Neuronal stem cell (in vitro differentiated cells): ENCODE data around the gene C11orf21.

ENCODE experiments used
- DNase-seq: peaks from one replicate; pipeline ENCODE4 v3.0.0-alpha.2; 2013; ENCODE audit warnings: low spot score
- H2AFZ ChIP-seq: one replicate; pipeline ENCODE4 v1.6.1; 2013; ENCODE audit warnings: mild to moderate bottlenecking, low read length, inconsistent platforms
- H2AK5ac ChIP-seq: 2 replicates; pipeline ENCODE4 v1.6.1; 2013; ENCODE audit warnings: low read depth, mild to moderate bottlenecking, inconsistent platforms, low read length, moderate library complexity, mixed read lengths
- H2BK120ac ChIP-seq: 2 replicates; pipeline ENCODE4 v1.6.1; 2013; ENCODE audit warnings: low read depth, mild to moderate bottlenecking, inconsistent platforms, low read length, moderate library complexity, mixed read lengths
- H2BK12ac ChIP-seq: one replicate; pipeline ENCODE4 v1.6.1; 2013; ENCODE audit warnings: low read length, inconsistent platforms
- H2BK15ac ChIP-seq: 2 replicates; pipeline ENCODE4 v1.6.1; 2013; ENCODE audit warnings: mild to moderate bottlenecking, low read length, inconsistent platforms, mixed read lengths
- H2BK5ac ChIP-seq: one replicate; pipeline ENCODE4 v1.6.1; 2013; ENCODE audit warnings: inconsistent platforms, mild to moderate bottlenecking, low read length, moderate library complexity
- H3K14ac ChIP-seq: one replicate; pipeline ENCODE4 v1.6.1; 2013; ENCODE audit warnings: low read length, inconsistent platforms
- H3K18ac ChIP-seq: 2 replicates; pipeline ENCODE4 v1.6.1; 2013; ENCODE audit warnings: low read length, inconsistent platforms
- H3K23ac ChIP-seq: 2 replicates; pipeline ENCODE4 v1.6.1; 2013; ENCODE audit warnings: low read depth, mild to moderate bottlenecking, mixed read lengths, low read length, inconsistent platforms; ENCODE audit not compliant: poor library complexity
- H3K27ac ChIP-seq: replicated peaks from 3 replicates; pipeline ENCODE4 v1.5.1; 2013; ENCODE audit warnings: low read length, inconsistent platforms
- H3K27me3 ChIP-seq, 3 experiments: 2 replicates each; pipeline ENCODE4 v1.6.1; 2013; ENCODE audit warnings: low read length in 3 of 3, mild to moderate bottlenecking in 2 of 3, inconsistent platforms in 1 of 3, low read depth in 1 of 3, mixed read lengths in 1 of 3, moderate library complexity in 1 of 3; ENCODE audit not compliant: control insufficient read depth in 3 of 3, insufficient read depth in 3 of 3
- H3K36me3 ChIP-seq, 2 donors: replicated peaks in 1 of 2; 2 replicates each; pipeline ENCODE4 v1.6.1; 2013; ENCODE audit warnings: low read length in 2 of 2; ENCODE audit not compliant: control insufficient read depth in 2 of 2, insufficient read depth in 2 of 2
- H3K4ac ChIP-seq: 2 replicates; pipeline ENCODE4 v1.6.1; 2013; ENCODE audit warnings: inconsistent platforms, mild to moderate bottlenecking, low read length, moderate library complexity
- H3K4me1 ChIP-seq, 2 donors: 1 replicate in 1 of 2; 2 replicates in 1 of 2; pipeline ENCODE4 v1.6.1; 2013; ENCODE audit warnings: low read length in 2 of 2, low read depth in 1 of 2; ENCODE audit not compliant: control insufficient read depth in 2 of 2, insufficient read depth in 1 of 2
- H3K4me2 ChIP-seq: one replicate; pipeline ENCODE4 v1.6.1; 2013; ENCODE audit warnings: mild to moderate bottlenecking, low read length, inconsistent platforms; ENCODE audit not compliant: insufficient read depth, poor library complexity, severe bottlenecking
- H3K4me3 ChIP-seq, 2 donors: 2 replicates each; pipeline ENCODE4 v1.5.1; 2013; ENCODE audit warnings: low read length in 2 of 2, mild to moderate bottlenecking in 2 of 2, inconsistent platforms in 1 of 2, moderate library complexity in 1 of 2
- H3K79me1 ChIP-seq: one replicate; pipeline ENCODE4 v1.6.1; 2013; ENCODE audit warnings: low read depth, mild to moderate bottlenecking, inconsistent platforms, low read length, moderate library complexity
- H3K9ac ChIP-seq: one replicate; pipeline ENCODE4 v1.6.1; 2013; ENCODE audit warnings: mild to moderate bottlenecking, low read depth, low read length, inconsistent platforms; ENCODE audit not compliant: poor library complexity
- H3K9me3 ChIP-seq, 2 donors: replicated peaks in 1 of 2; 2 replicates each; pipeline versions ENCODE3 to v1.6.1; 2013; ENCODE audit warnings: low read length in 2 of 2, mild to moderate bottlenecking in 2 of 2, inconsistent platforms in 1 of 2, low read depth in 1 of 2, mixed read lengths in 1 of 2, moderate library complexity in 1 of 2; ENCODE audit not compliant: control insufficient read depth in 2 of 2, insufficient read depth in 1 of 2
- H4K8ac ChIP-seq: one replicate; pipeline ENCODE4 v1.6.1; 2013; ENCODE audit warnings: low read depth, mild to moderate bottlenecking, inconsistent platforms, low read length, moderate library complexity
- H4K91ac ChIP-seq: one replicate; pipeline ENCODE4 v1.6.1; 2013; ENCODE audit warnings: low read length, low read depth, mild to moderate bottlenecking, inconsistent platforms; ENCODE audit not compliant: poor library complexity
- WGBS, 2 donors: extraction: QIAGEN DNeasy Blood & Tissue Kit; methylation state at CpG; one replicate each; pipeline ENCODE4 v1.1.7; 2013; ENCODE audit warnings: missing lambda C conversion rate in 2 of 2, mixed read lengths in 1 of 2; ENCODE audit not compliant: insufficient read length in 2 of 2, insufficient replicate concordance in 1 of 2; ENCODE audit errors: extremely low coverage in 2 of 2; 5-methylcytosine and 5-hydroxymethylcytosine counted together

The C11orf21 gene

DNA sequence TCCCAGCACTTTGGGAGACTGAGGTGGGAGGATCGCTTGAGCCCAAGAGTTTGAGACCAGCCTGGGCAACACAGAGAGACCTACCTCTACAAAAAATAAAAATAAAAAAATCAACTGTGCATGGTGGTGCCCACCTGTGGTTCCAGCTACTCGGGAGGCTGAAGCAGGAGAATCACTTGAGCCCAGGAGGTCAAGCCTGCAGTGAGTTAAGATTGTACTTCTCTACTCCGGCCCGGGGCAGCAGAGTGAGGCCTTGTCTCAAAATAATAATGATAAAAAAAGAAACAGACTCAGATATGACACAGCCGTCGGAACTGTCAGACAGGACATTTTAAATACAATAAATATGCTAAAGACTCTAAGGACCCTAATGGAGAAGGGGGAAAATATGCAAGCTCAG lies 49.7 kb downstream of the C11orf21 start:
- Histone ChIP-seq H3K27me3 (no peaks in the 10 kb centered on the region), H2AK5ac (no peak overlapping the region), H2BK120ac (no peak overlapping the region), H2BK12ac (no peak overlapping the region), H3K27ac (no peak overlapping the region), H3K4ac (no peak overlapping the region), H3K36me3 (no peaks in the 10 kb centered on the region), H3K14ac (no peak overlapping the region), H3K9ac (no peak overlapping the region), H3K23ac (no peak overlapping the region), H3K4me1 (peaks cover 0 to 10% of the 10 kb centered on the region in 2 donors), H2BK5ac (no peak overlapping the region), H2AFZ (no peak overlapping the region), H4K91ac (no peak overlapping the region), H3K18ac (no peak overlapping the region), H4K8ac (no peak overlapping the region), H3K4me2 (no peak overlapping the region), H3K4me3 (no peak overlapping the region), H2BK15ac (no peak overlapping the region), H3K79me1 (no peaks in the 10 kb centered on the region), H3K9me3 (peaks cover 0 to 1% of the 10 kb centered on the region in 2 donors)
- DNase-seq = no peak
- WGBS, 2 donors = no CpG with 5 or more reads among the region's 6 CpGs

DNA sequence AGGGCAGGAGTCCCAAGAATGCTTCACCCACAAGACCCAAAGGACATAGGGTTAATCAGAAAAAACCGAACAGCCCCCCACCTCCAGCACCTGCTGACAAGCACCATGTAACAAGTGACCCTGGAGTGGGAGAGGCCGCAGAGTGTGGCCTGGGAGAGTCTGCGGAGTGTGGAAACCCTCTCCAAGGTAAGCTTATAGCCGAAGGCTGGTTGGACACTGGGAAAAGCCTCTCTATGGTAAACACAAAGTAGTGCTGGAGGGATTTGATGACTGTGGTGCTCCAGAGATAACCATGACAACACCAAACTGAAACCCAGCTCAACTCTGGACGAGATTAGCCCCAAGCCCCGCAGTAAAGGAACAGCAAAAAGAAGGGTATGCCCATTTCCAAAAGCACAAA lies 50.6 kb downstream of the C11orf21 start:
- H3K23ac ChIP-seq = no peak overlapping the region
- no peak overlapping the region for H2BK120ac ChIP-seq
- H3K18ac ChIP-seq = no peak overlapping the region
- H3K4me1 ChIP-seq = peaks cover 0 to 10% of the 10 kb centered on the region in 2 donors
- H3K4ac ChIP-seq = no peak overlapping the region
- H2BK5ac ChIP-seq = no peak overlapping the region
- H2BK12ac ChIP-seq = no peak overlapping the region
- H4K8ac ChIP-seq = no peak overlapping the region
- H3K9me3 ChIP-seq = no peaks in the 10 kb centered on the region
- no peak overlapping the region for H3K9ac ChIP-seq
- H3K27me3 ChIP-seq = no peaks in the 10 kb centered on the region
- H2BK15ac ChIP-seq = no peak overlapping the region
- H3K36me3 ChIP-seq = no peaks in the 10 kb centered on the region
- no peak overlapping the region for H3K27ac ChIP-seq
- H2AFZ ChIP-seq = no peak overlapping the region
- H3K79me1 ChIP-seq = no peaks in the 10 kb centered on the region
- H4K91ac ChIP-seq = no peak overlapping the region
- no peak for DNase-seq
- no peak overlapping the region for H2AK5ac ChIP-seq
- no peak overlapping the region for H3K14ac ChIP-seq
- WGBS, 2 donors = no CpG with 5 or more reads among the region's 6 CpGs
- H3K4me3 ChIP-seq = no peak overlapping the region
- no peak overlapping the region for H3K4me2 ChIP-seq

DNA sequence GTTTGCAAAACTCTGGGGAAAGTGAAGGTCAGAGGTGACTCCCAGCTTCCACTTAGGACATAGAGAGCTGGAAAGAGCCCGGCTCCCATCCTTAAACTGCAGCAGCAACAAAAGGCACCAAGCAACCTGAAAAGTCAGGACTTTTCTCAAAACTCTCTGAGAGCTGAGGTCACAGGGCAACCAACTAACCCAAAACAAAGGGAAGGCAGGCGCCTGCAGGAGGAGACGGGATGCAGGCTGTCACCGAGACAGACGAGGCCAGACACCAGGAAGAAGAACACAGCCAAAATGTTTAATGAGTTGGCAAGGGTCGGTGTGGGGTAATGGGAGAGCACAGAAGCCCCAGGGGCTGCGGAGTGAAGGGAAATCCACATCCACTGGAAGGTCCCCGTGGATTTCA lies 51.2 kb downstream of the C11orf21 start:
- no peaks in the 10 kb centered on the region for H3K36me3 ChIP-seq
- H3K9me3 ChIP-seq = no peaks in the 10 kb centered on the region
- H4K91ac ChIP-seq = no peak overlapping the region
- no peak overlapping the region for H3K4me2 ChIP-seq
- H3K27me3 ChIP-seq = no peaks in the 10 kb centered on the region
- H2AK5ac ChIP-seq = no peak overlapping the region
- WGBS, 2 donors = no CpG with 5 or more reads among the region's 8 CpGs
- no peak overlapping the region for H3K23ac ChIP-seq
- no peak overlapping the region for H4K8ac ChIP-seq
- no peak for DNase-seq
- no peak overlapping the region for H2BK120ac ChIP-seq
- H3K79me1 ChIP-seq = no peaks in the 10 kb centered on the region
- H2BK5ac ChIP-seq = no peak overlapping the region
- H3K4me1 ChIP-seq = peaks cover 0 to 10% of the 10 kb centered on the region in 2 donors
- H2AFZ ChIP-seq = peak overlapping the region; percentile 59
- H3K9ac ChIP-seq = no peak overlapping the region
- no peak overlapping the region for H3K14ac ChIP-seq
- no peak overlapping the region for H3K4me3 ChIP-seq
- H3K18ac ChIP-seq = peak overlapping the region; percentile 68
- no peak overlapping the region for H3K27ac ChIP-seq
- no peak overlapping the region for H2BK15ac ChIP-seq
- H3K4ac ChIP-seq = no peak overlapping the region
- no peak overlapping the region for H2BK12ac ChIP-seq

DNA sequence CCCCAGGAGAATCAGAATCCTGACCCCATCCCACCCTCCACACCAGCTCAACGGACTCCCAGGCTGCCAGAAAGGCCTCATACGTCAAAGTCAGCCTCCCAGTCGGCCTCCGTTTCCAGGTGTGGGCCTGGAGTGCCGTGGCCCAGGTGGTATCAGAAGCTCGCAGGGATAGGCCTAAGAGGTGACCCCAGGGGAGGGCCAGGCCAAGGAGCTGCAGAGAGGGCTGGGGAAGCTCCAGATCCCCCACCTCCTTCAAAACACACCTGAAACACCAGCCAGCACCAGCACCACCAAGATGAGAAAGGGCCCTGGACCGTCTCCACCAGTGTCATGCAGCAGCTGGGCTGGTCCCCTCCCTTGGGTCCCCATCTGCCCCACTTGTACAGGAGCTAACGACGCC lies 51.7 kb downstream of the C11orf21 start:
- no peak overlapping the region for H3K23ac ChIP-seq
- H3K4me2 ChIP-seq = no peak overlapping the region
- no peak overlapping the region for H3K14ac ChIP-seq
- H3K27ac ChIP-seq = no peak overlapping the region
- no peak overlapping the region for H2BK5ac ChIP-seq
- no peak overlapping the region for H2BK12ac ChIP-seq
- no peak overlapping the region for H2BK15ac ChIP-seq
- no peak overlapping the region for H3K4ac ChIP-seq
- H4K8ac ChIP-seq = no peak overlapping the region
- no peaks in the 10 kb centered on the region for H3K27me3 ChIP-seq
- DNase-seq = no peak
- H2AFZ ChIP-seq = peak overlapping the region; percentile 59
- no peak overlapping the region for H2BK120ac ChIP-seq
- no peak overlapping the region for H4K91ac ChIP-seq
- no peaks in the 10 kb centered on the region for H3K9me3 ChIP-seq
- no peak overlapping the region for H3K9ac ChIP-seq
- H2AK5ac ChIP-seq = no peak overlapping the region
- H3K4me3 ChIP-seq = no peak overlapping the region
- no peaks in the 10 kb centered on the region for H3K79me1 ChIP-seq
- no peaks in the 10 kb centered on the region for H3K36me3 ChIP-seq
- H3K18ac ChIP-seq = peak overlapping the region; percentile 3
- H3K4me1 ChIP-seq = peaks cover 0 to 10% of the 10 kb centered on the region in 2 donors
- no CpG with 5 or more reads among the region's 9 CpGs for WGBS, 2 donors
